Activated CD8-positive, alpha-beta T cell treated with anti-CD3 and anti-CD28 coated beads for 36 hours (primary cell): ENCODE measurements around the gene STKLD1. TPM values are rescaled to one million over a fixed set of nuclear protein-coding genes. Genes with fewer than 3 reads are reported as not detected.

ENCODE experiments used
- ATAC-seq: fragments of 200-7000 bp; cut with Tn5 transposase; one replicate; pipeline ENCODE4 v1.10.0; 2021; ENCODE audit warnings: mild to moderate bottlenecking, moderate library complexity
- CTCF ChIA-PET: fragments of 350-600 bp; sonication (Branson Sonifier 250); formaldehyde crosslinking; loops from one replicate; lab custom pipeline; 2021; ENCODE audit warnings: antibody characterized with exemption; lab: Charles Lee
- POLR2A ChIA-PET: fragments of 350-600 bp; sonication (Branson Sonifier 250); formaldehyde crosslinking; loops from one replicate; lab custom pipeline; 2021; ENCODE audit warnings: antibody characterized with exemption; lab: Charles Lee
- DNase-seq: peaks from one replicate; pipeline ENCODE4 v3.0.0-alpha.2; 2020
- H3K27ac Mint-ChIP-seq: one replicate; pipeline ENCODE4 v1.8.0; 2021; ENCODE audit warnings: mild to moderate bottlenecking, mixed read lengths
- H3K27me3 Mint-ChIP-seq: one replicate; pipeline ENCODE4 v1.8.0; 2021; ENCODE audit warnings: mixed read lengths
- H3K36me3 Mint-ChIP-seq: one replicate; pipeline ENCODE4 v1.8.0; 2021; ENCODE audit warnings: low read depth, mixed read lengths
- H3K4me1 Mint-ChIP-seq: one replicate; pipeline ENCODE4 v1.8.0; 2021; ENCODE audit warnings: low read depth, mixed read lengths
- H3K4me3 Mint-ChIP-seq: one replicate; pipeline ENCODE4 v1.8.0; 2021; ENCODE audit warnings: mild to moderate bottlenecking, moderate library complexity, mixed read lengths
- H3K9me3 Mint-ChIP-seq: one replicate; pipeline ENCODE4 v1.8.0; 2021; ENCODE audit warnings: mixed read lengths
- CTCF ChIP-seq: fragments of 200-600 bp; IDR thresholded peaks from one replicate; pipeline ENCODE4 v1.8.0; 2022; ENCODE audit warnings: antibody characterized with exemption, mild to moderate bottlenecking
- intact Hi-C: fragments of 100-400 bp; cut with micrococcal nuclease; formaldehyde crosslinking; loops from one replicate; pipeline ENCODE4 v1.10.0; 2022
- total RNA-seq, 2 experiments: library from RNA; stranded (reverse); gene quantifications; one replicate each; pipeline ENCODE4 v1.2.3, GENCODE V29; 2021

Gene STKLD1
- total RNA-seq, 2 experiments from 2014 or later: 0.45 to 0.52 TPM

DNA sequence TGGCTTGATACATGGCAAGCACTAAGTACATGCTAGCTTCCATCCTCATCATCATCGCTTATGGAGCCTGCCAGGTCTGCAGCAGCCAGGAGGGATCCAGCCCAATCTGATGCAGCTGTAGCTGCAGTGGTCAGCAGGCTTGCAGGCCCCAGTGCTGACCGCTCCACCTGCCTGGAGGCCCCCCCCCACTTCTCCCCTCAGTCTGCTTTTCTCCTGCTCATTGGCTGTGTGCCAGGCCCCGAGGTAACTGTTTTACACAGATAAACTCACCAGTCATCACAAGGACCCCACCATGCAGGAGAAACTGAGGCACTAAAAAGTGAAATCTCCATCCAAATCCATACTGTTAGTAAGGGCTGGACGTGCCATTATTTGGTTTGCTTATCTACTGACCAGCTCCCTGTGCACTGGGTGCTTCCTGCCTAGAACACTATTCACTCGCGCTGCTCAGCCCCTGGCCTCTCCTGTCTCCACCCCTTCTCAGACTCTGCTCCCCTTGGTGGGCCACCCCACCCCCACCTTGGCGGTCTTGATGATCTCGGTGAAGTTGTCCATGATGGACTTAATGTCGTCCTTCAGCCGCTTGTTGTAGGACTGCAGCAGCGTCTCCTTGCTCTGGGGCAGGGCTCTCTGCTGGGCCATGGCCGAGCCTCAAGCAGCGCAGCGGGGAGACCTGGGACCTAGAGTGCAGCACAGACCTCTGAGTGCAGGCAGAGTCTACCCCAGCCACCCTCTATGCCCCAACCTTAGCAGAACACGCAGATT, 30.0 kb upstream of the STKLD1 start:
- Mint-ChIP-seq H3K4me1 (peaks cover 38% of the 10 kb centered on the region), H3K4me3 (peak overlapping the region; percentile 98), H3K27ac (peak overlapping the region; percentile 90), H3K36me3 (peaks cover 67% of the 10 kb centered on the region), H3K27me3 (no peaks in the 10 kb centered on the region), H3K9me3 (no peaks in the 10 kb centered on the region)
- ChIA-PET CTCF (interaction anchor here (0.6 to 1.0 kb wide), 3 partner anchors 11 to 324 kb away, joined by 3 to 4 read pairs (median 4); no protein-coding TSS in a partner anchor), POLR2A (interaction anchor here (0.6 to 24.9 kb wide), 6 partner anchors 8 to 71 kb away, joined by 3 to 872 read pairs (median 4); partner anchors contain the start of genes MED22, RPL7A, SURF1 and SURF2)
- DNase-seq: no peak
- intact Hi-C loops: no loop called here
- TF ChIP-seq CTCF: no peak
- ATAC-seq: no peak

DNA sequence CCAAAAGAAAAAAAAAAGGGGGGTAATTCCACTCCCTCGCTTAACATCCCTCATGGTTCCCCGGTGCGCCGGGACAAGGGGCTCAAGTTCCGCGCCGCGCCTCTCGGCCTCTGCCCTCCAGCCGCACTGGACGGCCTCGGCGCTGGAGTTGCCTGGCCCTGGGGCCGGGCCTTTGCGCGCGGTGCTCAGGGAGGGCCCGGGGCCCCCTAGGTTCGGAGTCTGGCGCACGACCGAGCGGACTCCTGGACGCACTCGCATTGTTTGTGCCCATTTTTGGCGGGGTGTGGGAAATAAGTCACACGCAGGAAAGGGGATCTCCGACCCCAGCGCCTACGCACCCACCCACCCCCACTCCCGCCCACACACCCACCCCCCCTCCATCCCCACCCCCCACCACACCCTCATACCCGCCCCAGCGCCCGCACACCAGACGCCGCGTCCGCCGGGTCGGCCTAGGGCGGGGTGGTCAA, 28.6 kb upstream of the STKLD1 start:
- ATAC-seq (peak; percentile 40), DNase-seq (peak; percentile 52)
- H3K36me3 Mint-ChIP-seq: peaks cover 71% of the 10 kb centered on the region
- H3K27ac Mint-ChIP-seq: peak overlapping the region; percentile 99
- TF ChIP-seq CTCF: no peak
- POLR2A ChIA-PET: interaction anchor here (0.9 to 28.8 kb wide), 12 partner anchors 1 to 112 kb away, joined by 3 to 872 read pairs (median 6); partner anchors contain the start of genes MED22, RPL7A, STKLD1 and SURF1
- intact Hi-C loops: no loop called here
- no peaks in the 10 kb centered on the region for H3K27me3 Mint-ChIP-seq
- CTCF ChIA-PET: interaction anchor here (1.0 to 2.5 kb wide), 6 partner anchors 8 to 27 kb away, joined by 3 to 11 read pairs (median 4); partner anchors contain the start of genes SURF1 and SURF2
- H3K4me3 Mint-ChIP-seq: peak overlapping the region; percentile 98
- peaks cover 37% of the 10 kb centered on the region for H3K4me1 Mint-ChIP-seq
- H3K9me3 Mint-ChIP-seq: no peaks in the 10 kb centered on the region

DNA sequence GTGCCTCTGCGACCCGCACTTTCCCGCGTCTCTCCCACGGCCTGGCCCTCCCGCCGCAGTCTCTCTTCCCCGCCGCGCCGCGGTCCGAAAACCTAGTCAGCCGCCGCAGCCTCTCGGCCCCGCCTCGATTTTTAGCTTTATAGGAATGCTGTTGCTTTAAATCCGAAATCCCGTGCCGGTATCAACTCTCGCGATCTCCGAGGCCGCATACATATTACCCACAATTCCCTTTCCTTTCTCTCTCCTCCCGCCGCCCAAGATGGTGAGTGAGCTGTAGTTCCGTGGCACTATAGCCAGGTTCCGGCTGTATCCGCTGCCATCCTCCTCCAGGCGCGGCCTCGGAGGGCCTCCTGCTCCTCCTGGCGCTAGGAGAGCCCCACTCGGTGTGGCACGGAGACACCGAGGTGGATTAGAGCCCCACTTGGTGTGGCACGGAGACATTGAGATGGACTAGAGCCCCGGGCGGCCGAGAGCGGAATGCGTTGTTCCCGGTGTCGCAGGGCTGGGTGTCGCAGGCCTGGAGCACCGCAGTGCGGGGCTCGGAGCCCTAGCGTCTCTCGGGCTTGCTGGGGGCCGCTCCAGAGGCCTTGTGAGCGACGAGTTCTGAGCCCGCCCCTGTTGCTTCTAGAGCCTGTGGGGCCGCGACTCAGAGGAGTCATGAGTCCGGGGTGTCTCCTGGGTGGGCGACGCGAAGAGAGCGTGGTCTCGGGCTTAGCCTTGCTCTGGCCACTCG, 28.0 kb upstream of the STKLD1 start, which contains the start of the genes MED22 and RPL7A:
TSS of gene MED22 (minus strand) at position 147 of the 733 bp plus-strand sequence. CDS start 1,469 bp downstream, outside the sequence.
TSS of gene RPL7A (plus strand) at position 234 of the 733 bp plus-strand sequence. CDS start at position 260, 26 bp downstream.
- DNase-seq (peak; percentile 98), ATAC-seq (peak; percentile 78)
- Mint-ChIP-seq H3K4me1 (peaks cover 41% of the 10 kb centered on the region), H3K4me3 (peak within 1 kb of the TSS; percentile 98), H3K27ac (peak within 1 kb of the TSS; percentile 99), H3K9me3 (no peaks in the 10 kb centered on the region), H3K27me3 (no peaks in the 10 kb centered on the region), H3K36me3 (peaks cover 70% of the 10 kb centered on the region)
- ChIA-PET CTCF (interaction anchor here (1.0 to 2.5 kb wide), 6 partner anchors 8 to 26 kb away, joined by 3 to 11 read pairs (median 4); partner anchors contain the start of genes SURF1 and SURF2), POLR2A (interaction anchor here (0.6 to 28.8 kb wide), 13 partner anchors 1 to 135 kb away, joined by 3 to 872 read pairs (median 4); partner anchors contain the start of genes MED22, RPL7A, STKLD1 and SURF1)
- no peak for TF ChIP-seq CTCF
- intact Hi-C loops: no loop called here

DNA sequence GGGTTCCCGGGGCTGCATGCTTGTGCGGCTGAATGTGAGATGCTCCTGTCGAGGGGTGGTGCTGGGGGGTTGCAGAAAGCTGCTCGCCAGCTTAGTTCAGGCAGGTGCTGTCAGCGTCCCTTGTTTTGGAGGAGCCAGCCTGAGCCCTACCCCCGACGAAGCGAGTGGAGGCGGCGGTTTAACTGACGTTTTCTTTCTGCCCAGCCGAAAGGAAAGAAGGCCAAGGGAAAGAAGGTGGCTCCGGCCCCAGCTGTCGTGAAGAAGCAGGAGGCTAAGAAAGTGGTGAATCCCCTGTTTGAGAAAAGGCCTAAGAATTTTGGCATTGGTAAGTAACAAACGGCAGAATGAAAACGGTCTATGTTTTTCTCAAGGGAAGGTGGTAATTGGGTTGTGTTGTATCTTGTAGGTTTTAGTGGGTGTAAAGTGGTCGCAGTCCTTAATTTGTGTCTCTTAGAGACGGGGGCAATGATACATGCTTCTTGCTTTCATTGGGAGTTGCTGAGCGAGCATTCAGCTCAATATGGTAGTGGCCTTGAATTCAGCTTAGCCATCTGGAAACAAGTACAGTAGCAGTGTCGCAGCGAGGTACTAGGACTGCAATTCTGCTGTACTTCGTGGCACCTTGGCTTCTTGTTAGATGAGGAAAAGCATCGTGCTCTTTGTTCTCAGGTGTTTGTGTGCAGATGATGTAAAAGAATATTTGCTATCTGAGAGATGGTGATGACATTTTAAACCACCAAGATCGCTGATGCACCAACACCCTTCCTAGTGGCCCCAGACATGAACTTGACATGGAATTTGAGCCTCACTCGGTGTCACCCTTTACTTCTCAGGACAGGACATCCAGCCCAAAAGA, 27.2 kb upstream of the STKLD1 start:
- CTCF ChIA-PET: interaction anchor here (1.0 to 2.5 kb wide), 5 partner anchors 8 to 28 kb away, joined by 3 to 11 read pairs (median 5); partner anchors contain the start of genes SURF1 and SURF2

More for the DNA sequence above, 27.2 kb upstream of the STKLD1 start:
- intact Hi-C loops: no loop called here
- DNase-seq (no peak), ATAC-seq (no peak)
- peaks cover 68% of the 10 kb centered on the region for H3K36me3 Mint-ChIP-seq
- H3K4me3 Mint-ChIP-seq: peak overlapping the region; percentile 98
- H3K27me3 Mint-ChIP-seq: no peaks in the 10 kb centered on the region
- H3K27ac Mint-ChIP-seq: peak overlapping the region; percentile 99
- H3K4me1 Mint-ChIP-seq: peaks cover 44% of the 10 kb centered on the region
- TF ChIP-seq CTCF: no peak
- POLR2A ChIA-PET: interaction anchor here (0.6 to 28.8 kb wide), 14 partner anchors 0 to 201 kb away, joined by 3 to 872 read pairs (median 6); partner anchors contain the start of genes CACFD1, MED22, RPL7A and STKLD1
- H3K9me3 Mint-ChIP-seq: no peaks in the 10 kb centered on the region
